ENCODE data around the gene ZNF205. TPM values are rescaled to one million over a fixed set of nuclear protein-coding genes. Genes with fewer than 3 reads are reported as not detected.

The ZNF205 gene
- total RNA-seq, 1 donor, result 17.7 TPM

DNA sequence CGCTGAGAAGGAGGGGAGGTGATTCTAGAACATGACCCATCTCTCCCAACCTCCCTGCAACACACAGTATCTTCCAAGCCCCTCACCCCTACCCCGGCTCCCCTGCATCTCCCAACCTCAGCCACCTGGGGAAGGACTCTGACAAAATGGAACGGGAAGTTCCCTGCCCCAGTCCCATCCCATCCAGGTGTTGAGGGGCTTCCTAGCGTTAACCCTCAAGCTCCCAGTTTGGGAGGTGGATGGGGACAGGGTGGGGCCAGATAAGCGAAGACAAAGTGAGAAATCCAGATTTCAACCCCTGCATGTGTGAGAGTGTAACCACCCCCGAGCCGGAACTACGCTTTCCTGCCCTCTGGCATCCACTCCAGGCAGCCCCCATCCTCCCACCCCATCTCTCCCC, 15.1 kb upstream of the ZNF205 start:
- no peak for DNase-seq (ENCODE audit: insufficient read length, low spot score, missing footprints)

DNA sequence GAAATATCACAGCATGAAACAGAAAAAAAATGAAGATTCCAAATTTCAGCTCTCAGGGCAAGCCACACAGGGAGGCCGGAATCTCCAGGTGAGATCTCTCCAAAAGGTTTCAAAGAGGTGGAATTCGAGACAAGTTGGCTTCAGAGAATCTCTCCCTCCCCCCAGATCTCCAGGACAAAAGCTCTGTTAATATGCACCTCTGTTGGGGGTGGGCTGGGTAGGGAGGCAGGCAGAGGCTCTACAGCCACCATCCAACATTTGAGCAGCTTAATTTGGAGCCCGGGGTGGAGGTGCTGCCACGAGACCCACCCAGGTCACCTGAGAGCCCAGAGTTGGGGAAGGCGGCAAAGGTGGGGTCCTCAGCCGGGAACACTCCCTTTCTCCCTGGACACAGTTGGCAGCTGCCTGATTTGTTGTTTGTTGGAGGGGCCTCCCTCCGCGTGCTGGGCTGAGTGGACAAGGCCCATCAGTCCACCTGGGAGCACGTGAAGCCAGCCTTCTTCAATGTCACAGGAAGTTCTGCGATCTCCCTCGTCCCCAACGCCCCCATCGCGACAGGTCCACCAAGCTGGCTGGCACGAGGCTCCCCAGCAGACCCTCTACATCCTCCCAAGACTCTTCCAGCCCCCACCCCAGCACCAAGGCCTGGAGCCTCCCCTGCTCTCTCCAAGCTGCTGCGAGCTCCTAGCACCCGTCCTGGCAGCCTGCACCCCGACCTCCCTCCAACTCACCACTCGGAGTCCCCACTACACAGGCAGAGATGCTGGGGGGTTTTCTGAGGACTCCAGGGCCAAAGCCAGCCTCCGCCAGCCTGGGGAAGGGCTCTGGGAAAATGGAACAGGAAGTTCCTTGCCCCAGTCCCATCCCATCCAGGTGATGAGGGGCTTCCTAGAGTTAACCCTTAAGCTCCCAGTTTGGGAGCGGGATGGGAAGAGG, 13.7 kb upstream of the ZNF205 start, which contains the start of gene ZSCAN10:
TSS of gene ZSCAN10 (minus strand) at position 836 of the 936 bp plus-strand sequence. CDS start 6,357 bp downstream, outside the sequence.
- H3K27me3 ChIP-seq (ENCODE audit: insufficient read depth, low read length), result peaks cover 13% of the 10 kb centered on the region
- H3K9me3 ChIP-seq (ENCODE audit: low read depth, low read length), result no peaks in the 10 kb centered on the region
- H2AFZ ChIP-seq (ENCODE audit: low read length), result peak within 1 kb of the TSS; percentile 60
- TF ChIP-seq CTCF (IDR thresholded peaks at IDR 0.05; ENCODE audit: extremely low read depth, low read depth, low read length), result no peak
- peak within 1 kb of the TSS; percentile 74 for H3K4me2 ChIP-seq (ENCODE audit: insufficient read depth, low read length)
- no peaks in the 10 kb centered on the region for H3K36me3 ChIP-seq (ENCODE audit: insufficient read depth, low read length)
- H3K4me3 ChIP-seq (ENCODE audit: insufficient read depth, low read length), result peak within 1 kb of the TSS; percentile 55
- peaks cover 6% of the 10 kb centered on the region for H3K4me1 ChIP-seq (ENCODE audit: insufficient read depth, low read length)
- no peak within 1 kb of the TSS for H3K27ac ChIP-seq (ENCODE audit: low read depth, low read length)
- no peaks in the 10 kb centered on the region for H3K79me2 ChIP-seq (ENCODE audit: insufficient read depth, low read length)
- no peaks in the 10 kb centered on the region for H4K20me1 ChIP-seq (ENCODE audit: insufficient read depth, low read length)
- DNase-seq (ENCODE audit: insufficient read length, low spot score, missing footprints), result no peak

More for the DNA sequence above, 15.1 kb upstream of the ZNF205 start:
- H3K4me2 ChIP-seq (ENCODE audit: insufficient read depth, low read length), result no peak overlapping the region
- no peak overlapping the region for H3K27ac ChIP-seq (ENCODE audit: low read depth, low read length)
- H3K4me3 ChIP-seq (ENCODE audit: insufficient read depth, low read length), result no peak overlapping the region
- no peaks in the 10 kb centered on the region for H4K20me1 ChIP-seq (ENCODE audit: insufficient read depth, low read length)
- no peaks in the 10 kb centered on the region for H3K9me3 ChIP-seq (ENCODE audit: low read depth, low read length)
- peaks cover 6% of the 10 kb centered on the region for H3K4me1 ChIP-seq (ENCODE audit: insufficient read depth, low read length)
- H2AFZ ChIP-seq (ENCODE audit: low read length), result no peak overlapping the region
- no peak for TF ChIP-seq CTCF (IDR thresholded peaks at IDR 0.05; ENCODE audit: extremely low read depth, low read depth, low read length)
- no peaks in the 10 kb centered on the region for H3K36me3 ChIP-seq (ENCODE audit: insufficient read depth, low read length)
- H3K79me2 ChIP-seq (ENCODE audit: insufficient read depth, low read length), result no peaks in the 10 kb centered on the region
- H3K27me3 ChIP-seq (ENCODE audit: insufficient read depth, low read length), result peaks cover 13% of the 10 kb centered on the region

- no peak for TF ChIP-seq CTCF (IDR thresholded peaks at IDR 0.05; ENCODE audit: extremely low read depth, low read depth, low read length)
- Histone ChIP-seq H2AFZ (ENCODE audit: low read length) (no peak overlapping the region), H3K27me3 (ENCODE audit: insufficient read depth, low read length) (peaks cover 13% of the 10 kb centered on the region), H3K9me3 (ENCODE audit: low read depth, low read length) (no peaks in the 10 kb centered on the region), H3K36me3 (ENCODE audit: insufficient read depth, low read length) (no peaks in the 10 kb centered on the region), H3K4me3 (ENCODE audit: insufficient read depth, low read length) (no peak overlapping the region), H4K20me1 (ENCODE audit: insufficient read depth, low read length) (no peaks in the 10 kb centered on the region), H3K27ac (ENCODE audit: low read depth, low read length) (no peak overlapping the region), H3K79me2 (ENCODE audit: insufficient read depth, low read length) (no peaks in the 10 kb centered on the region), H3K4me2 (ENCODE audit: insufficient read depth, low read length) (peak overlapping the region; percentile 74), H3K4me1 (ENCODE audit: insufficient read depth, low read length) (peaks cover 6% of the 10 kb centered on the region)
- no peak for DNase-seq (ENCODE audit: insufficient read length, low spot score, missing footprints)
These were observed 13.0 kb upstream of the ZNF205 start for GRCh38 chr16:3099395-3099731.

DNA sequence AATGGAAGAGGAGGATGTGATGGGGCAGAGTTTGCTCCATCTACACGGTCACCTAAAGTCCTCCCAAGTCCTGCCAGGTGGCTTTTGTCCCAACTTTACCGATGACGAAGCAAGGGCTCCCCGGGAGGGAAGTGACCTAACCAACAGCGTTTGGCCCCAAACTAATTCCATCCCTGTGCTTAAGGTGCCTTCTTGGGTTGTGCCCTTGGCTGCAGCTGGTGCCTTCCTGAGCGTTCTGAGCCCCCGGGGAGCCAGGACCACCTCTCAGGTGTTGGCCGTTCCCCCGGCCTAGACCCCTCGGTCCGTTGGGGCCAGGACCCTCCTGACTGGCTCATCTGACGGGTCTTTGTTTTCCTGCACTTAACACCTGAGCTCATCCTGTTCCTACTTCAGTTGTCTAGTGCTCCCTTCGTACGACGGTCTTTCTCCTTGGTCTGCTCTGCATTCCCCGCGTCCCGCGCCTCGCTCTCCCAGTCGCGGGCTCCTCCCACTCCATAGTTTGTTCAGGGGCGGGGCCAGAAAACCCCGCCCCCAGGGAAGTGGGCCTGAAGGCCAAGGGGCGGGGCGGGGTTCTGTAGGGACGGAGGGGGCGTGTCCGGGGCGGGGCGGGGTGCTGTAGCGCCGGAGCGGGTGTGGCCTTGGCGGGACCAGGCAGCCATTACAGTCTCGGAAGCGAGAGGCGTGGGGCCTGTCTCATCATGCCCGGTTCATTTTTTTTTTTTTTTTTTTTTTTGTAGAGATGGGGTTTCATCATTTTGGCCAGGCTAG, 12.5 kb upstream of the ZNF205 start:
- Histone ChIP-seq H2AFZ (ENCODE audit: low read length) (peak overlapping the region; percentile 60), H3K4me3 (ENCODE audit: insufficient read depth, low read length) (peak overlapping the region; percentile 55), H3K27me3 (ENCODE audit: insufficient read depth, low read length) (peaks cover 13% of the 10 kb centered on the region), H4K20me1 (ENCODE audit: insufficient read depth, low read length) (no peaks in the 10 kb centered on the region), H3K4me1 (ENCODE audit: insufficient read depth, low read length) (peaks cover 6% of the 10 kb centered on the region), H3K79me2 (ENCODE audit: insufficient read depth, low read length) (no peaks in the 10 kb centered on the region), H3K27ac (ENCODE audit: low read depth, low read length) (no peak overlapping the region), H3K9me3 (ENCODE audit: low read depth, low read length) (no peaks in the 10 kb centered on the region), H3K4me2 (ENCODE audit: insufficient read depth, low read length) (peak overlapping the region; percentile 74), H3K36me3 (ENCODE audit: insufficient read depth, low read length) (no peaks in the 10 kb centered on the region)
- TF ChIP-seq CTCF (IDR thresholded peaks at IDR 0.05; ENCODE audit: extremely low read depth, low read depth, low read length), result no peak
- DNase-seq (ENCODE audit: insufficient read length, low spot score, missing footprints), result peak; percentile 99
